ENCODE measurements around the gene COA3. TPM values are rescaled to one million over a fixed set of nuclear protein-coding genes. Genes with fewer than 3 reads are reported as not detected.

COA3 gene
- total RNA-seq, 1 experiment from 2014 or later = 41.0 TPM

- DNase-seq (ENCODE audit: unreplicated experiment) = no peak
- Mint-ChIP-seq H3K4me3 (ENCODE audit: unreplicated experiment) (peak overlapping the region; percentile 96), H3K36me3 (ENCODE audit: insufficient read depth, unreplicated experiment) (peaks cover 40% of the 10 kb centered on the region), H3K27ac (ENCODE audit: low read depth, unreplicated experiment) (peak overlapping the region; percentile 99), H3K9me3 (ENCODE audit: unreplicated experiment) (no peaks in the 10 kb centered on the region), H3K4me1 (ENCODE audit: insufficient read depth, unreplicated experiment) (peaks cover 25% of the 10 kb centered on the region), H3K27me3 (ENCODE audit: insufficient read depth, unreplicated experiment) (no peaks in the 10 kb centered on the region)
- no peak for TF ChIP-seq CTCF (IDR thresholded peaks at IDR 0.05; ENCODE audit: unreplicated experiment)
- CTCF ChIA-PET = interaction anchor here (0.6 to 3.8 kb wide), 8 partner anchors 9 to 321 kb away, joined by 3 to 18 read pairs (median 4); partner anchors contain the start of gene BECN1
- intact Hi-C loops (cut with micrococcal nuclease) = no loop called here
- POLR2A ChIA-PET = interaction anchor here (0.6 to 5.5 kb wide), 25 partner anchors 11 to 1175 kb away, joined by 3 to 128 read pairs (median 4); partner anchors contain the start of genes BECN1, BRCA1, NAGLU and PSMC3IP
- TSS peak; percentile 56 for BruUV-seq (replicated peaks)
Observed at GRCh38 chr17:42833767-42834422, 35.4 kb upstream of the COA3 start.

GRCh38 chr17:42832934-42833766 lies 34.6 kb upstream of the COA3 start, which contains the start of gene PSME3:
Gene PSME3 (plus strand): TSS chr17:42833397. CDS start chr17:42833632, 235 bp downstream.
- TF ChIP-seq CTCF (IDR thresholded peaks at IDR 0.05; ENCODE audit: unreplicated experiment) = no peak
- intact Hi-C loops (cut with micrococcal nuclease) = no loop called here
- H3K36me3 Mint-ChIP-seq (ENCODE audit: insufficient read depth, unreplicated experiment) = peaks cover 33% of the 10 kb centered on the region
- CTCF ChIA-PET = interaction anchor here (0.6 to 3.8 kb wide), 9 partner anchors 9 to 529 kb away, joined by 3 to 18 read pairs (median 4); partner anchors contain the start of gene BECN1
- H3K27me3 Mint-ChIP-seq (ENCODE audit: insufficient read depth, unreplicated experiment) = no peaks in the 10 kb centered on the region
- peaks cover 25% of the 10 kb centered on the region for H3K4me1 Mint-ChIP-seq (ENCODE audit: insufficient read depth, unreplicated experiment)
- H3K27ac Mint-ChIP-seq (ENCODE audit: low read depth, unreplicated experiment) = peak within 1 kb of the TSS; percentile 99
- POLR2A ChIA-PET = interaction anchor here (0.5 to 5.5 kb wide), 34 partner anchors 9 to 1176 kb away, joined by 3 to 128 read pairs (median 3); partner anchors contain the start of genes BECN1, BRCA1, CNTD1 and COA3
- DNase-seq (ENCODE audit: unreplicated experiment) = peak; percentile 87
- H3K4me3 Mint-ChIP-seq (ENCODE audit: unreplicated experiment) = peak within 1 kb of the TSS; percentile 96
- BruUV-seq (replicated peaks) = TSS peak; percentile 75
- H3K9me3 Mint-ChIP-seq (ENCODE audit: unreplicated experiment) = no peaks in the 10 kb centered on the region

- no peak for DNase-seq (ENCODE audit: unreplicated experiment)
- intact Hi-C loops (cut with micrococcal nuclease) = no loop called here
- CTCF ChIA-PET = interaction anchor here (0.6 to 1.4 kb wide), 8 partner anchors 10 to 529 kb away, joined by 3 to 5 read pairs (median 4); no protein-coding TSS in a partner anchor
Observed at GRCh38 chr17:42832213-42832933, 33.9 kb upstream of the COA3 start.

More at GRCh38 chr17:42832213-42832933, 33.9 kb upstream of the COA3 start:
- H3K36me3 Mint-ChIP-seq (ENCODE audit: insufficient read depth, unreplicated experiment) = peaks cover 25% of the 10 kb centered on the region
- peaks cover 25% of the 10 kb centered on the region for H3K4me1 Mint-ChIP-seq (ENCODE audit: insufficient read depth, unreplicated experiment)
- H3K27ac Mint-ChIP-seq (ENCODE audit: low read depth, unreplicated experiment) = peak overlapping the region; percentile 99
- H3K27me3 Mint-ChIP-seq (ENCODE audit: insufficient read depth, unreplicated experiment) = no peaks in the 10 kb centered on the region
- POLR2A ChIA-PET = interaction anchor here (0.5 to 5.5 kb wide), 20 partner anchors 10 to 524 kb away, joined by 3 to 128 read pairs (median 4); partner anchors contain the start of genes BECN1, BRCA1, CNTD1 and COA3
- no peaks in the 10 kb centered on the region for H3K9me3 Mint-ChIP-seq (ENCODE audit: unreplicated experiment)
- H3K4me3 Mint-ChIP-seq (ENCODE audit: unreplicated experiment) = peak overlapping the region; percentile 96
- TF ChIP-seq CTCF (IDR thresholded peaks at IDR 0.05; ENCODE audit: unreplicated experiment) = no peak
- BruUV-seq (replicated peaks) = no TSS peak
